Fibroblast of pulmonary artery (primary cell): ENCODE measurements around the gene EVPL.

Experiments used
- DNase-seq: peaks from one replicate; pipeline ENCODE4 v3.0.0-alpha.2; 2010; ENCODE audit warnings: low read depth
- H3K4me3 ChIP-seq: replicated peaks from 2 replicates; pipeline ENCODE4 v1.5.1; 2011; ENCODE audit warnings: low read depth, mild to moderate bottlenecking, control low read depth, low read length, moderate library complexity
- CTCF ChIP-seq: IDR thresholded peaks from 2 replicates; pipeline ENCODE4 v1.5.1; 2011; ENCODE audit warnings: mild to moderate bottlenecking, control low read depth, low read length, inconsistent platforms; ENCODE audit errors: missing control alignments

EVPL gene

GRCh38 chr17:76024353-76024752 is 2.8 kb downstream of the EVPL start:
- DNase-seq, result no peak
- H3K4me3 ChIP-seq, result no peak overlapping the region
- TF ChIP-seq CTCF, result no peak

GRCh38 chr17:76023900-76024237 is 3.2 kb downstream of the EVPL start:
- TF ChIP-seq CTCF, result no peak
- DNase-seq, result no peak
- no peak overlapping the region for H3K4me3 ChIP-seq

- no peak for TF ChIP-seq CTCF
- DNase-seq, result no peak
- H3K4me3 ChIP-seq, result no peak overlapping the region
These were observed 3.9 kb downstream of the EVPL start for GRCh38 chr17:76022973-76023899.

GRCh38 chr17:76022285-76022684 is 4.8 kb downstream of the EVPL start:
- DNase-seq, result no peak
- no peak for TF ChIP-seq CTCF
- no peak overlapping the region for H3K4me3 ChIP-seq

- no peak for DNase-seq
- no peak overlapping the region for H3K4me3 ChIP-seq
- no peak for TF ChIP-seq CTCF
These were observed 7.2 kb downstream of the EVPL start for GRCh38 chr17:76019833-76020467.

GRCh38 chr17:76018801-76019200 is 8.3 kb downstream of the EVPL start:
- no peak for TF ChIP-seq CTCF
- no peak for DNase-seq
- H3K4me3 ChIP-seq, result no peak overlapping the region
